ENCODE data around the gene LRRC42.

LRRC42 gene, protein sequence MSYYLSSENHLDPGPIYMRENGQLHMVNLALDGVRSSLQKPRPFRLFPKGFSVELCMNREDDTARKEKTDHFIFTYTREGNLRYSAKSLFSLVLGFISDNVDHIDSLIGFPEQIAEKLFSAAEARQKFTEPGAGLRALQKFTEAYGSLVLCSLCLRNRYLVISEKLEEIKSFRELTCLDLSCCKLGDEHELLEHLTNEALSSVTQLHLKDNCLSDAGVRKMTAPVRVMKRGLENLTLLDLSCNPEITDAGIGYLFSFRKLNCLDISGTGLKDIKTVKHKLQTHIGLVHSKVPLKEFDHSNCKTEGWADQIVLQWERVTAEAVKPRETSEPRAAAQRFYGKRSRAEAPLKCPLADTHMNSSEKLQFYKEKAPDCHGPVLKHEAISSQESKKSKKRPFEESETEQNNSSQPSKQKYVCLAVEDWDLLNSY

DNA sequence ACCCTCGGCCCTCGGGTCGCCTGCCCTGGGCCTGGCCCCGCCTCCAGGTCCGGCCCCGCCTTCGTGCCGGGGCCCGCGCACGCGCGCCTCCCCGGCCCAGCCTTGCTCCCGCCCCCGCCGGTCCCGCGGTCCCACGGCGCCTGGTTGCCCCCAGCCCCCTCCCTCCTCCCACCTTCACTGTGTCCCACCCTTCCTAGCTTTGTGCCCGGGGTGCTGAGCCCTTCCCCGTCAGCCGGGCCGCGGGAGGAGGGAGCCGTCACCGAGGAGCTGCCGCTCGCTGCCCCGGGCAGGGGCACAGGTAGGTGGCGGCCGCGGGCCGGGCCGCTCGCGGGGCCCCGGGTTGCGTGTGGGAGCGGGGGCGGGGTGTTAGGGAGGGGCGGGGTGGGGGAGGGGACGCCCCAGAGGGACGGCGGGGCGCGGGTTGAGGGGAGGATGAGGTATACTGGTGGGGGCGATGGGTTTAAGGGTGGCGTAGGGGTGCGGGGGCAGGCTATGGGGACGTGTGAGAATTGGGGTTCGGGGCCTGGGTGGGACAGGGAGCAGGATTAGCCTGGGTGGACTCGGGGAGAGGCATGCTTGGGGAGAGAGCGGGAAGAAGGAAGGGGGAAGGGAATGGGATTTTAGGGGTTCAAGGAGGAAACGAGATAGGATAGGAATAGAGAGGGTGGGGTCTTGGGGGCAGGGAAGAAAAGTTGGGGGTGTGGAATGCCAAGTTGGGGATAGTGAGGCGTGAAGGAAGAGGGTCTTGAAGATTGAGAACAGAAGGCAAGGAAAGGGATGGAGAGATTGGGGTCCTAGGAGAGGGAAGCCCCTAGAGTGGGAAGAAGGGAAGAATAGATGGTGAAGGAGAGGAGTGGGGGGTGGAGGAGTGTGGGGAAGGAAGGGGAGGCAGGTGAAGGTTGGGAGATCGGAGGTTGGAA is at the start of gene LRRC42:
Gene LRRC42, plus strand, starts transcription at position 99 of the 920 bp plus-strand sequence. CDS start 5,650 bp downstream, outside the sequence.
- DNase-seq (ENCODE audit: extremely low spot score) = peak; percentile 95
- TF ChIP-seq, protein P1, sequence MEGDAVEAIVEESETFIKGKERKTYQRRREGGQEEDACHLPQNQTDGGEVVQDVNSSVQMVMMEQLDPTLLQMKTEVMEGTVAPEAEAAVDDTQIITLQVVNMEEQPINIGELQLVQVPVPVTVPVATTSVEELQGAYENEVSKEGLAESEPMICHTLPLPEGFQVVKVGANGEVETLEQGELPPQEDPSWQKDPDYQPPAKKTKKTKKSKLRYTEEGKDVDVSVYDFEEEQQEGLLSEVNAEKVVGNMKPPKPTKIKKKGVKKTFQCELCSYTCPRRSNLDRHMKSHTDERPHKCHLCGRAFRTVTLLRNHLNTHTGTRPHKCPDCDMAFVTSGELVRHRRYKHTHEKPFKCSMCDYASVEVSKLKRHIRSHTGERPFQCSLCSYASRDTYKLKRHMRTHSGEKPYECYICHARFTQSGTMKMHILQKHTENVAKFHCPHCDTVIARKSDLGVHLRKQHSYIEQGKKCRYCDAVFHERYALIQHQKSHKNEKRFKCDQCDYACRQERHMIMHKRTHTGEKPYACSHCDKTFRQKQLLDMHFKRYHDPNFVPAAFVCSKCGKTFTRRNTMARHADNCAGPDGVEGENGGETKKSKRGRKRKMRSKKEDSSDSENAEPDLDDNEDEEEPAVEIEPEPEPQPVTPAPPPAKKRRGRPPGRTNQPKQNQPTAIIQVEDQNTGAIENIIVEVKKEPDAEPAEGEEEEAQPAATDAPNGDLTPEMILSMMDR (IDR thresholded peaks at IDR 0.05; ENCODE audit: control extremely low read depth, extremely low read depth, low read depth, missing control alignments) = peak; percentile 33
- POLR2A ChIA-PET = interaction anchor here (0.6 to 2.0 kb wide), 4 partner anchors 18 to 1123 kb away, joined by 3 to 21 read pairs (median 4); partner anchors contain the start of gene YIPF1
- CTCF ChIA-PET = interaction anchor here (0.7 to 6.0 kb wide), 19 partner anchors 10 to 135 kb away, joined by 3 to 85 read pairs (median 4); no protein-coding TSS in a partner anchor

DNA sequence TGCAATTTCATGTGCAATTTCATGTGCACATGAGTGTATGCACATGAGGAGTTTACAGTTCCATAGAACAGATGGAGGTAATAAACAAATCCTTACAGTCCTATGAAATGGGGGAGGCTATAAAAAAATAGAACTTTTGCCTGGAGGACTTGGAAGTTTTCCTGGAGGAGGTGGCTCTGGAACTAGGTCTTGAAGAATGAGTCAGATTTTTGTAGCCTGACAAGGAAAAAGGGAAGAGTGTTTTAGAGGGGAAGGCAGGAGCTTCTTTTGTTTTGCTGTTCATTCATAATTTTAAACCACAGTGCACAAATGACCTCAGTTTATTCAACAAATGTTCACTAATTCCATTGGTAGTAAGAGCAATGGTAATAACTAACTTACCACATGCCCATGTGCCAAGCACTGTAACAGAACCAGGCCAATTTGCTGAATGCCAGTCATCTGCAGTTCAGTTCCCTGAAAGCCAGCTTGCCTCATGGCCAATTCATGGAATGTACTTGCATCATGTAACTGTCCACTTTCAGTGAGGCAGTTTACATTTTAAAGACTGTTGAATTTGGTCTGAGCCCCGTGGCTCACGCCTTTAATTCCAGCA is 49.4 kb upstream of the LRRC42 start:
- CTCF ChIA-PET = no interaction called here
- no peak for DNase-seq (ENCODE audit: extremely low spot score)
- TF ChIP-seq, protein P1 (IDR thresholded peaks at IDR 0.05; ENCODE audit: control extremely low read depth, extremely low read depth, low read depth, missing control alignments) = no peak
- POLR2A ChIA-PET = no interaction called here

DNA sequence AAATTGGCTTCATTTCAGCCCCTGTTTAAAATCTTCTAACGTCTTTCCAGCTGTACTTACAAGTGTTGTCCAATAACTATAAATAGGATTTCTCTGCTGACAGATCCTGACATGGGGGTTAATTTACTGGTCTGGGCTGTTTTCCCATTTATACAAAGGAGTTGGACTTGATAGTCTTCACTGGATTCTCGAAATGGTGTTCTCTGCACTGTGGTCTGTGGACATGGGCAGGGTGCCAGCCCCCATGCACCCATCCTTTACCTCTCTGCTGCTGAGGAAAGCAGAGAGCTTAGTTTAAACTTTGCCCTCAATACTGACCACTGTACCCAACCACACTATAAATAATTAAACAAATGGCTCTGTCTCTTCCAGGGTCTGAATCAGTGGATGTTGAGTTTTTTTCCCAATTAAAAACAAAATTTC is 46.9 kb upstream of the LRRC42 start:
- TF ChIP-seq, protein P1 (IDR thresholded peaks at IDR 0.05; ENCODE audit: control extremely low read depth, extremely low read depth, low read depth, missing control alignments) = no peak
- CTCF ChIA-PET = interaction anchor here (1.2 to 4.2 kb wide), 6 partner anchors 12 to 60 kb away, joined by 3 to 21 read pairs (median 4); no protein-coding TSS in a partner anchor
- POLR2A ChIA-PET = no interaction called here
- no peak for DNase-seq (ENCODE audit: extremely low spot score)

DNA sequence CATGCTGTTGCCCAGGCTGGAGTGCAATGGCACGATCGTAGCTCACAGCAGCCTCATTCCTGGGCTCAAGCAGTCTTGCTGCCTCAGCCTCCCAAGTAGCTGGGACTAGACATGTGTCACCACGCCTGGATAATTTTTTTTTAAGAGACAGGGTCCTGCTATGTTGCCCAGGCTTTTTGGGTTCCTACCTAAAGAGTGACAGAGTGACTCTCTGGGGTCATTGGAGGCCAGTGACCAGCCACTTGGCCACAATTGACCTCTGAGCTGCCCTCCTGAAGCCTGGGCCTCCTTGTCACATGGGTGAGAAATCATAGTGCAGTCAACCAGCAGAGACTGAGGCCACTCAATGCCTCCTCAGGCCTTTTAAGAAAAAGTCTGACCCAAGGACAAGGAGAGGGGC is 46.4 kb upstream of the LRRC42 start:
- no peak for DNase-seq (ENCODE audit: extremely low spot score)
- TF ChIP-seq, protein P1 (IDR thresholded peaks at IDR 0.05; ENCODE audit: control extremely low read depth, extremely low read depth, low read depth, missing control alignments) = no peak
- CTCF ChIA-PET = interaction anchor here (0.7 to 4.2 kb wide), 8 partner anchors 12 to 60 kb away, joined by 3 to 21 read pairs (median 4); no protein-coding TSS in a partner anchor
- POLR2A ChIA-PET = no interaction called here

DNA sequence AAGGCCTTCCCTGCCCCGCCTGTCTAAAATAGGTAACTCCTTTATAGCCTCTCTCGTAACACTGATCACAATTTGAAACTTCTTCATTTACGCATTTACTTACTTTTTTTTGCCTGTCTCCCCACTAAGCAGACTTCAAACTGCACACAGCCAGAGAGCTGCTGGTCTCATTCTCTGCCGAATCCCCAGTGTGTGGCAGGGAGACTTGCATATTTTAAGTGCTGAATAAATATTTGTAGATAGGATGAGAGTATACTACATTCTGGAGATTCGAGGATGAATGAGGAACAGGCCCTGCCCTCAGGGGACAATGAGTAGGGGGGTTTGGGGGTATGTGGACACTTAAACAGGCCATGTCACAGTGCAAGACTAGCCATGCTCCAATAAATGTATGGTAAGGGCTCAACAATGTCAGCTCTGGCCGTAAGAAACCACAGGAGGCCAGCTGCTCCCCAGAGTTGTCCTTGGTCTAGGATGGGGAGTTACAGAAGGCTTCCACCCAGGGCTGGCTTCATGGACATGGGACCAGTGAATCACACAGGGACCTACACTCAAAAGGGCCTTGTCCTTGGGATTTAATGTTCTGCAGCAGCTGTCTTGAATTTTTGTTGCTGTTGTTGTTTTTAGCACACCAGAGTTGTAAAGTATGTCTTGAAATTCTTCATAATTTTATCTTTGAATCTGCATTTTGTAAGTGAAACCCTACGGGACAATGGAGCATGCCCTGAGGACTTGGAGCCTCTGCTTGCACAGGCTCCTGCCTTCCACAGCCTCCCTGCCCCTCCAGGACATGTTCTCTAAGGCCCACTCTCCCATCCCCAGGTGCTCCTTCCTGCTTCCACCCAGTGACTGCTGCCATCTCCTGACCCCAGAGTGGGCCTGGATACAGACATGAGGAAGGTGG is 43.7 kb upstream of the LRRC42 start:
- ChIA-PET POLR2A (no interaction called here), CTCF (interaction anchor here (1.0 kb wide), 1 partner anchor 10 kb away, joined by 3 read pairs; no protein-coding TSS in a partner anchor)
- no peak for DNase-seq (ENCODE audit: extremely low spot score)
- TF ChIP-seq, protein P1 (IDR thresholded peaks at IDR 0.05; ENCODE audit: control extremely low read depth, extremely low read depth, low read depth, missing control alignments) = no peak
